HEK293T (cell line): ENCODE measurements around the gene SUGT1.
"Not testable (repeated sequence)": the region's sequence is repeated elsewhere in the genome, so short reads cannot be mapped to it uniquely, and the experiment has no call there.

Source experiments
- ARNT ChIP-seq: fragments of 450-650 bp; IDR thresholded peaks from 2 replicates; pipeline ENCODE4 v1.6.1; 2017; ENCODE audit warnings: mild to moderate bottlenecking
- BHLHE40 ChIP-seq: fragments of 450-650 bp; IDR thresholded peaks from 2 replicates; pipeline ENCODE4 v1.6.1; 2016; ENCODE audit warnings: mild to moderate bottlenecking, moderate library complexity, borderline replicate concordance
- ELF4 ChIP-seq: fragments of 450-650 bp; IDR thresholded peaks from 2 replicates; pipeline ENCODE4 v1.6.1; 2017; ENCODE audit warnings: antibody characterized with exemption
- FOXK2 ChIP-seq: fragments of 450-650 bp; IDR thresholded peaks from 2 replicates; pipeline ENCODE4 v1.6.1; 2016; ENCODE audit warnings: mild to moderate bottlenecking
- FOXM1 ChIP-seq: fragments of 450-650 bp; IDR thresholded peaks from 2 replicates; pipeline ENCODE4 v1.6.1; 2017; ENCODE audit warnings: mild to moderate bottlenecking, borderline replicate concordance
- HDGF ChIP-seq: fragments of 450-650 bp; IDR thresholded peaks from 2 replicates; pipeline ENCODE4 v1.6.1; 2017; ENCODE audit warnings: antibody characterized with exemption, borderline replicate concordance
- L3MBTL2 ChIP-seq: fragments of 450-650 bp; conservative IDR thresholded peaks from 2 replicates; pipeline ENCODE4 v1.6.1; 2016; ENCODE audit warnings: mild to moderate bottlenecking
- NFRKB ChIP-seq: fragments of 450-650 bp; IDR thresholded peaks from 2 replicates; pipeline ENCODE4 v1.6.1; 2016; ENCODE audit warnings: mild to moderate bottlenecking, moderate library complexity
- PKNOX1 ChIP-seq: fragments of 450-650 bp; IDR thresholded peaks from 2 replicates; pipeline ENCODE4 v1.6.1; 2016
- SP1 ChIP-seq: fragments of 450-650 bp; IDR thresholded peaks from 2 replicates; pipeline ENCODE4 v1.6.1; 2017
- SUZ12 ChIP-seq: fragments of 450-650 bp; IDR thresholded peaks from 2 replicates; pipeline ENCODE4 v1.6.1; 2016; ENCODE audit warnings: mild to moderate bottlenecking
- TARDBP ChIP-seq: fragments of 450-650 bp; IDR thresholded peaks from 2 replicates; pipeline ENCODE4 v1.6.1; 2016
- ZNF384 ChIP-seq: fragments of 450-650 bp; IDR thresholded peaks from 2 replicates; pipeline ENCODE4 v1.6.1; 2016

GRCh38 chr13:52631083-52631690 lies 21.4 kb upstream of the SUGT1 start:
- TF ChIP-seq HDGF, SUZ12, ZNF384, SP1, FOXM1, TARDBP, NFRKB, ELF4, BHLHE40, ARNT, L3MBTL2, PKNOX1, FOXK2: not testable (repeated sequence)
